HG03354 (cell line): ENCODE measurements around the gene LSM14B.
"Not testable (repeated sequence)": the region's sequence is repeated elsewhere in the genome, so short reads cannot be mapped to it uniquely, and the experiment has no call there.

Experiments
- ATAC-seq: cut with Tn5 transposase; IDR thresholded peaks from one replicate; pipeline ENCODE4 v1.9.1; 2021; ENCODE audit warnings: mild to moderate bottlenecking; ENCODE audit not compliant: unreplicated experiment, poor library complexity, severe bottlenecking

The LSM14B gene

GRCh38 chr20:62111148-62111547 is 11.1 kb upstream of the LSM14B start:
- no peak for ATAC-seq

- ATAC-seq = no peak
Observed at GRCh38 chr20:62112368-62112767, 9.9 kb upstream of the LSM14B start.

GRCh38 chr20:62114894-62115293 is 7.4 kb upstream of the LSM14B start:
- no peak for ATAC-seq

GRCh38 chr20:62115800-62116407 is 6.4 kb upstream of the LSM14B start:
- ATAC-seq = not testable (repeated sequence)

GRCh38 chr20:62116558-62117361 is 5.5 kb upstream of the LSM14B start:
- ATAC-seq = no peak

- ATAC-seq = no peak
Observed at GRCh38 chr20:62117362-62117646, 5.0 kb upstream of the LSM14B start.

GRCh38 chr20:62117658-62118057 is 4.6 kb upstream of the LSM14B start:
- ATAC-seq = no peak

GRCh38 chr20:62118113-62119043 is 3.9 kb upstream of the LSM14B start:
- no peak for ATAC-seq

GRCh38 chr20:62119115-62119514 is 3.2 kb upstream of the LSM14B start:
- ATAC-seq = no peak

GRCh38 chr20:62119591-62120364 is 2.5 kb upstream of the LSM14B start:
- no peak for ATAC-seq

- ATAC-seq = no peak
Observed at GRCh38 chr20:62120365-62120762, 1.9 kb upstream of the LSM14B start.

- ATAC-seq = peak; percentile 10
Observed at GRCh38 chr20:62120990-62121775, 1.1 kb upstream of the LSM14B start.

GRCh38 chr20:62122654-62123449 is 577 bp downstream of the LSM14B start:
- ATAC-seq = peak; percentile 17

- no peak for ATAC-seq
Observed at GRCh38 chr20:62123450-62124118, 1.3 kb downstream of the LSM14B start.

- no peak for ATAC-seq
Observed at GRCh38 chr20:62126141-62126540, 3.9 kb downstream of the LSM14B start.

GRCh38 chr20:62127799-62128198 is 5.5 kb downstream of the LSM14B start:
- ATAC-seq = no peak

GRCh38 chr20:62128502-62128901 is 6.2 kb downstream of the LSM14B start:
- ATAC-seq = no peak
